HepG2 (cell line): ENCODE measurements around the gene FIZ1. TPM values are rescaled to one million over a fixed set of nuclear protein-coding genes. Genes with fewer than 3 reads are reported as not detected.

Experiments
- DPF2 ChIP-seq: sonication (generic); formaldehyde crosslinking; IDR thresholded peaks from 2 replicates; pipeline ENCODE4 v1.4.0; 2020; ENCODE audit warnings: mild to moderate bottlenecking, low read depth, missing genetic modification reagents, borderline replicate concordance
- FLYWCH1 ChIP-seq: sonication (generic); formaldehyde crosslinking; IDR thresholded peaks from 2 replicates; pipeline ENCODE4 v1.8.1; 2023; ENCODE audit warnings: mild to moderate bottlenecking, missing genetic modification reagents
- IRX3 ChIP-seq: sonication (generic); formaldehyde crosslinking; IDR thresholded peaks from 2 replicates; pipeline ENCODE4 v1.8.1; 2023; ENCODE audit warnings: mild to moderate bottlenecking, low read depth, missing genetic modification reagents, borderline replicate concordance
- KLF15 ChIP-seq: sonication (generic); formaldehyde crosslinking; IDR thresholded peaks from 2 replicates; pipeline ENCODE4 v1.8.1; 2023; ENCODE audit warnings: borderline replicate concordance, mild to moderate bottlenecking, inconsistent platforms, missing genetic modification reagents, mixed read lengths
- MATR3 ChIP-seq: sonication (generic); formaldehyde crosslinking; IDR thresholded peaks from 2 replicates; pipeline ENCODE4 v1.4.0; 2020; ENCODE audit warnings: missing genetic modification reagents
- MIER3 ChIP-seq: IDR thresholded peaks from 2 replicates; pipeline ENCODE4 v1.6.1; 2016; ENCODE audit warnings: missing compliant biosample characterization, borderline replicate concordance
- NCOR1 ChIP-seq: fragments of 200-600 bp; sonication (generic); IDR thresholded peaks from 2 replicates; pipeline ENCODE4 v1.7.0; 2017; ENCODE audit warnings: antibody characterized with exemption, low read length, borderline replicate concordance
- REPIN1 ChIP-seq: sonication (generic); formaldehyde crosslinking; IDR thresholded peaks from 2 replicates; pipeline ENCODE4 v1.8.0; 2022; ENCODE audit warnings: missing genetic modification reagents, low read depth, mild to moderate bottlenecking, borderline replicate concordance
- WIZ ChIP-seq: sonication (generic); formaldehyde crosslinking; IDR thresholded peaks from 2 replicates; pipeline ENCODE4 v1.5.1; 2020; ENCODE audit warnings: mild to moderate bottlenecking, missing genetic modification reagents
- ZBTB10 ChIP-seq: sonication (generic); formaldehyde crosslinking; IDR thresholded peaks from 2 replicates; pipeline ENCODE4 v1.4.0; 2020; ENCODE audit warnings: missing genetic modification reagents, borderline replicate concordance
- ZFP37 ChIP-seq: sonication (generic); formaldehyde crosslinking; IDR thresholded peaks from 2 replicates; pipeline ENCODE4 v1.4.0; 2020; ENCODE audit warnings: missing genetic modification reagents, borderline replicate concordance
- ZMAT3 ChIP-seq: sonication (generic); formaldehyde crosslinking; conservative IDR thresholded peaks from 2 replicates; pipeline ENCODE4 v1.7.0; 2021; ENCODE audit warnings: missing genetic modification reagents
- ZNF160 ChIP-seq: sonication (generic); formaldehyde crosslinking; IDR thresholded peaks from 2 replicates; pipeline ENCODE4 v1.8.0; 2022; ENCODE audit warnings: mild to moderate bottlenecking, inconsistent platforms, missing genetic modification reagents
- ZNF30 ChIP-seq: sonication (generic); formaldehyde crosslinking; IDR thresholded peaks from 2 replicates; pipeline ENCODE4 v1.5.0; 2020; ENCODE audit warnings: mild to moderate bottlenecking, missing genetic modification reagents
- ZNF329 ChIP-seq: sonication (generic); formaldehyde crosslinking; IDR thresholded peaks from 2 replicates; pipeline ENCODE4 v1.9.0; 2021; ENCODE audit warnings: low read depth, mild to moderate bottlenecking, missing genetic modification reagents
- ZNF512 ChIP-seq: sonication (generic); formaldehyde crosslinking; IDR thresholded peaks from 2 replicates; pipeline ENCODE4 v1.4.0; 2020; ENCODE audit warnings: mild to moderate bottlenecking, missing genetic modification reagents
- ZNF772 ChIP-seq: sonication (generic); formaldehyde crosslinking; IDR thresholded peaks from 2 replicates; pipeline ENCODE4 v1.5.0; 2020; ENCODE audit warnings: mild to moderate bottlenecking, missing genetic modification reagents
- polyA plus RNA-seq, 8 experiments: library from polyadenylated mRNA; depleted of rRNA in 3 of 8; stranded (reverse) in 7 of 8; unstranded in 1 of 8; fragments of >200 nt; fragmentation: Illumina TruSeq in 4 of 8; extraction: Trizol in 4 of 8; gene quantifications; 2 replicates each; pipeline versions ENCODE4 v1.2.1 to v1.2.3, GENCODE V29; 2011 to 2016; ENCODE audit warnings: low read depth in 4 of 8, missing spikeins in 1 of 8, mixed read lengths in 1 of 8; ENCODE audit not compliant: insufficient read depth in 1 of 8
- total RNA-seq, 5 experiments: library from RNA; depleted of rRNA; stranded (reverse); fragments of >200 nt; fragmentation: Illumina TruSeq; extraction: Trizol; gene quantifications; 2 replicates each; pipeline ENCODE4 v1.2.3, GENCODE V29; 2016; ENCODE audit warnings: low read depth in 1 of 5
- TF ChIP-seq, protein P1 (sequence below): sonication (generic); formaldehyde crosslinking; conservative IDR thresholded peaks from 2 replicates; pipeline ENCODE4 v1.8.0; 2022; ENCODE audit warnings: low read depth, missing genetic modification reagents
- TF ChIP-seq, protein P2 (sequence below): sonication (generic); formaldehyde crosslinking; conservative IDR thresholded peaks from 2 replicates; pipeline ENCODE4 v1.4.0; 2020; ENCODE audit warnings: mild to moderate bottlenecking, missing genetic modification reagents, moderate library complexity

The FIZ1 gene
- total and polyA plus RNA-seq, 2 of the 13 experiments (the other 11 are each of a cell fraction or from before 2014, with no cell fraction given), result 3.6 to 5.9 TPM

- TF ChIP-seq ZBTB10 (CRISPR knock-in tag), result peak; percentile 50; the same call in 1 of the 2 replicates
- no peak for TF ChIP-seq ZNF512 (CRISPR knock-in tag)
- TF ChIP-seq KLF15, result no peak
- no peak for TF ChIP-seq ZNF160
- TF ChIP-seq ZNF772 (CRISPR knock-in tag), result no peak
- TF ChIP-seq ZNF329 (CRISPR knock-in tag), result no peak
- 0 out of 2 replicates have a peak, but pooled peaks have one; percentile 21 for TF ChIP-seq ZMAT3
- peak; percentile 58; the same call in 1 of the 2 replicates for TF ChIP-seq DPF2 (CRISPR knock-in tag)
- TF ChIP-seq ZFP37 (CRISPR knock-in tag), result no peak
- no peak for TF ChIP-seq FLYWCH1 (CRISPR knock-in tag)
- TF ChIP-seq, protein P1, sequence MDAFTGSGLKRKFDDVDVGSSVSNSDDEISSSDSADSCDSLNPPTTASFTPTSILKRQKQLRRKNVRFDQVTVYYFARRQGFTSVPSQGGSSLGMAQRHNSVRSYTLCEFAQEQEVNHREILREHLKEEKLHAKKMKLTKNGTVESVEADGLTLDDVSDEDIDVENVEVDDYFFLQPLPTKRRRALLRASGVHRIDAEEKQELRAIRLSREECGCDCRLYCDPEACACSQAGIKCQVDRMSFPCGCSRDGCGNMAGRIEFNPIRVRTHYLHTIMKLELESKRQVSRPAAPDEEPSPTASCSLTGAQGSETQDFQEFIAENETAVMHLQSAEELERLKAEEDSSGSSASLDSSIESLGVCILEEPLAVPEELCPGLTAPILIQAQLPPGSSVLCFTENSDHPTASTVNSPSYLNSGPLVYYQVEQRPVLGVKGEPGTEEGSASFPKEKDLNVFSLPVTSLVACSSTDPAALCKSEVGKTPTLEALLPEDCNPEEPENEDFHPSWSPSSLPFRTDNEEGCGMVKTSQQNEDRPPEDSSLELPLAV (CRISPR knock-in tag), result no peak
- no peak for TF ChIP-seq REPIN1
- TF ChIP-seq, protein P2, sequence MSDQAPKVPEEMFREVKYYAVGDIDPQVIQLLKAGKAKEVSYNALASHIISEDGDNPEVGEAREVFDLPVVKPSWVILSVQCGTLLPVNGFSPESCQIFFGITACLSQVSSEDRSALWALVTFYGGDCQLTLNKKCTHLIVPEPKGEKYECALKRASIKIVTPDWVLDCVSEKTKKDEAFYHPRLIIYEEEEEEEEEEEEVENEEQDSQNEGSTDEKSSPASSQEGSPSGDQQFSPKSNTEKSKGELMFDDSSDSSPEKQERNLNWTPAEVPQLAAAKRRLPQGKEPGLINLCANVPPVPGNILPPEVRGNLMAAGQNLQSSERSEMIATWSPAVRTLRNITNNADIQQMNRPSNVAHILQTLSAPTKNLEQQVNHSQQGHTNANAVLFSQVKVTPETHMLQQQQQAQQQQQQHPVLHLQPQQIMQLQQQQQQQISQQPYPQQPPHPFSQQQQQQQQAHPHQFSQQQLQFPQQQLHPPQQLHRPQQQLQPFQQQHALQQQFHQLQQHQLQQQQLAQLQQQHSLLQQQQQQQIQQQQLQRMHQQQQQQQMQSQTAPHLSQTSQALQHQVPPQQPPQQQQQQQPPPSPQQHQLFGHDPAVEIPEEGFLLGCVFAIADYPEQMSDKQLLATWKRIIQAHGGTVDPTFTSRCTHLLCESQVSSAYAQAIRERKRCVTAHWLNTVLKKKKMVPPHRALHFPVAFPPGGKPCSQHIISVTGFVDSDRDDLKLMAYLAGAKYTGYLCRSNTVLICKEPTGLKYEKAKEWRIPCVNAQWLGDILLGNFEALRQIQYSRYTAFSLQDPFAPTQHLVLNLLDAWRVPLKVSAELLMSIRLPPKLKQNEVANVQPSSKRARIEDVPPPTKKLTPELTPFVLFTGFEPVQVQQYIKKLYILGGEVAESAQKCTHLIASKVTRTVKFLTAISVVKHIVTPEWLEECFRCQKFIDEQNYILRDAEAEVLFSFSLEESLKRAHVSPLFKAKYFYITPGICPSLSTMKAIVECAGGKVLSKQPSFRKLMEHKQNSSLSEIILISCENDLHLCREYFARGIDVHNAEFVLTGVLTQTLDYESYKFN (CRISPR knock-in tag), result peak; percentile 67
- TF ChIP-seq MATR3 (CRISPR knock-in tag), result no peak
- no peak for TF ChIP-seq WIZ
- no peak for TF ChIP-seq NCOR1
- TF ChIP-seq MIER3, result no peak
- no peak for TF ChIP-seq ZNF30 (CRISPR knock-in tag)
- TF ChIP-seq IRX3 (CRISPR knock-in tag), result no peak
Measured at GRCh38 chr19:55544776-55545439, 54.4 kb downstream of the FIZ1 start (continued).
